Prostate gland (tissue), 2 donors: ENCODE data around the gene MAP3K6. TPM values are rescaled to one million over a fixed set of nuclear protein-coding genes. Genes with fewer than 3 reads are reported as not detected.

Experiments used
- small RNA-seq, 2 donors: library from RNA; depleted of rRNA; stranded (forward); fragments of <200 nt; gene quantifications; one replicate each; pipeline ENCODE3, GENCODE V24; 2016
- total RNA-seq, 2 donors: library from RNA; depleted of rRNA; stranded (reverse); fragments of >200 nt; gene quantifications; one replicate each; pipeline ENCODE4 v1.1.0, GENCODE V29; 2016

Gene MAP3K6
- total RNA-seq, 2 donors from 2014 or later = 38.6 to 60.7 TPM

Small RNA genes lying within 50 kb of the gene (small RNA-seq; reads per million reads assigned to genes)
- 0 reads per million in 2 donors for gene RNU6-48P

Other genes with a start within 250 kb of the MAP3K6 start
- gene SLC9A1, start 211.8 kb downstream of the MAP3K6 start, total RNA-seq = 10 to 100 TPM; 22.9 to 30.4 TPM
- 10 to 100 TPM; 45.1 to 56.1 TPM for gene WDTC1, start 132.3 kb downstream of the MAP3K6 start, total RNA-seq
- gene TMEM222, start 44.8 kb downstream of the MAP3K6 start, total RNA-seq = 10 to 100 TPM; 49.6 to 59.5 TPM
- 100 to 1,000 TPM in 1 of 2 donors, 10 to 100 TPM in 1; 94.7 to 217 TPM for gene SYTL1, start 24.9 kb downstream of the MAP3K6 start, total RNA-seq
- 10 to 100 TPM in 1 of 2 donors, under 1 TPM in 1; 0.82 to 15.6 TPM for gene FCN3, start 7.9 kb upstream of the MAP3K6 start, total RNA-seq
- gene CD164L2, start 16.4 kb upstream of the MAP3K6 start, total RNA-seq = 1 to 10 TPM; 1.8 to 3.6 TPM
- gene GPR3, start 25.7 kb upstream of the MAP3K6 start, total RNA-seq = under 1 TPM; 0.14 to 0.57 TPM
- gene WASF2, start 123.2 kb upstream of the MAP3K6 start, total RNA-seq = 10 to 100 TPM; 42.0 to 63.6 TPM
- 10 to 100 TPM; 27.1 to 83.7 TPM for gene AHDC1, start 237.2 kb upstream of the MAP3K6 start, total RNA-seq